GM12864 (cell line): ENCODE data around the gene SEMA4D.

Source experiments
- DNase-seq: peaks from one replicate; pipeline ENCODE4 v3.0.0-alpha.2; 2011; ENCODE audit warnings: low read depth
- H3K4me3 ChIP-seq: 2 replicates; pipeline ENCODE4 v1.5.1; 2011; ENCODE audit warnings: mild to moderate bottlenecking, low read depth, low read length, control low read depth
- TF ChIP-seq, protein P1 (sequence below): IDR thresholded peaks from 2 replicates; pipeline ENCODE4 v1.5.1; 2011; ENCODE audit warnings: low read depth, mild to moderate bottlenecking, moderate library complexity, low read length, control low read depth, inconsistent platforms; ENCODE audit errors: missing control alignments

Gene SEMA4D

DNA sequence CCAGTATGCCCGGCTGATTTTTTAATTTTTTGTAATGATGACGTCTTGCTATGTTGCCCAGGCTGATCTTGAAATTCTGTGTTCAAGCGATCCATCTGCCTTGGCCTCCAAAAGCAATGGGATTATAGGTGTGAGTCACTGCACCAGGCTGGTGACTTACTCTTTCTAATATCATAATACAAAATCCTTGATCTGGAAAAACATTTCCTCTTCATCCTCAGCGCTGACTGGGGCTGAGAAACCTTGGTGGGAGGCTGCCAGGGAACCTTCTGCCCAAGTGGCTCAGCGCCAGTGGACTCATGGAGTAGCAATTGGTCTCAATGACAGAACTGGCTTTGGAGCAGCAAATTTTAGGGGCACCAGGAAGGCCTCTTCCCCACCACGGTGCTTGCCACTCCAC lies 17.5 kb upstream of the SEMA4D start:
- DNase-seq = no peak
- TF ChIP-seq, protein P1, sequence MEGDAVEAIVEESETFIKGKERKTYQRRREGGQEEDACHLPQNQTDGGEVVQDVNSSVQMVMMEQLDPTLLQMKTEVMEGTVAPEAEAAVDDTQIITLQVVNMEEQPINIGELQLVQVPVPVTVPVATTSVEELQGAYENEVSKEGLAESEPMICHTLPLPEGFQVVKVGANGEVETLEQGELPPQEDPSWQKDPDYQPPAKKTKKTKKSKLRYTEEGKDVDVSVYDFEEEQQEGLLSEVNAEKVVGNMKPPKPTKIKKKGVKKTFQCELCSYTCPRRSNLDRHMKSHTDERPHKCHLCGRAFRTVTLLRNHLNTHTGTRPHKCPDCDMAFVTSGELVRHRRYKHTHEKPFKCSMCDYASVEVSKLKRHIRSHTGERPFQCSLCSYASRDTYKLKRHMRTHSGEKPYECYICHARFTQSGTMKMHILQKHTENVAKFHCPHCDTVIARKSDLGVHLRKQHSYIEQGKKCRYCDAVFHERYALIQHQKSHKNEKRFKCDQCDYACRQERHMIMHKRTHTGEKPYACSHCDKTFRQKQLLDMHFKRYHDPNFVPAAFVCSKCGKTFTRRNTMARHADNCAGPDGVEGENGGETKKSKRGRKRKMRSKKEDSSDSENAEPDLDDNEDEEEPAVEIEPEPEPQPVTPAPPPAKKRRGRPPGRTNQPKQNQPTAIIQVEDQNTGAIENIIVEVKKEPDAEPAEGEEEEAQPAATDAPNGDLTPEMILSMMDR = no peak
- H3K4me3 ChIP-seq = no peak overlapping the region

DNA sequence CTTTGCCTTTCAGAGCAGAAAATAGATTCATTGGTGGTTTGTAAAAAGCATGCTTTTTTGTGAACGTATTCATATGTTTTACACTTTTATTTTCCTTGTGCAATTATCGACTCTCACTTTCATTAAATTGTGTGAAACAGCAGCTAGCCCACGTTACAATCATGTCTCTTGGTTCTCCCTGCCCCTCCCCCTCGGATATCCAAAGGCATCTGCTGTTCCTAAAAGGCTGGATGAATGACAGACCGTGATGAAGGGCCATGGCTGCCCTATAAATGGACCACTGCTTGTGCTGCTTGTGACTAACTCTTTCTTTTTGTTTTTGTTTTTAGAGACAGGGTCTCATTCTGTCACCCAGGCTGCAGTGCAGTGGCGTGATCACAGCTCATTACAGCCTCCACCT lies 17.0 kb upstream of the SEMA4D start:
- TF ChIP-seq, protein P1 = no peak
- no peak for DNase-seq
- no peak overlapping the region for H3K4me3 ChIP-seq

DNA sequence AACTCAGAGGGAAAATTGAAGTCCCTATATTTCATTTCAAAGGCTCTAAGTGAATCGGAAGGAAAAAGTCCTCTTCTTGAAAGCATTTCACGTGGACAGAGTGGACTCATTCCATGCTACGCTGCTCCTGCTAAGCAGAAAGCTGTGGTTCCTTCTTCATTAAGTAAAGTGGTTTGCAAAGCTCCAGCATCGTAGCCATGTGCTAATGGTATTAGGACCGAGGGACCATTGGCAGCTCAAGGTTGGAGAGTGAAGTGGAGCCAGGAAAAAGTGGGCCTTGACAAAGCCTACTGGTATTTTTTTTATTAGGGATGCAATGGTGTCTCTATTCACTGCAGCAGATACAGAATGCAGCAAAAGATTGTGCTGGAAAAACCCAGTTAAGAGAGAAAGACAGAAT lies 16.4 kb upstream of the SEMA4D start:
- no peak overlapping the region for H3K4me3 ChIP-seq
- TF ChIP-seq, protein P1 = no peak
- DNase-seq = no peak

DNA sequence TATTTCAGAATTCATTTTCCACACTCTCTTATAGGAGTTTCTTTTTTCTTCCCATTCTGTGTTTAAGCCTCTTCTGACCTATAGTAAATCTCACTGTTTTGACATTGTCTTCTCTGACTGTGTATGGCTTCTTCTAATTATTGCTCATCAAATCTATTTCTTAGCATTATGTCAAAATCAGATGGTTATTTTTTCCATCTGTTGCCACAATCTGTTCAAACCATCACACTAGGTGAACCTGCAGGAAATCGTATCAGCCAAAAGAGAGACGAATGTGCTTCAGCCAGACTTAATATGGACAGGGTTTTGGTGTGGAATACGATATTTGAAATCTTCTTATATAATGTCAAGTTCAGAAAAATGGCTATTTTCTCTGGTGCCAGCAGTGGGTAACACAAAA lies 15.9 kb upstream of the SEMA4D start:
- H3K4me3 ChIP-seq = no peak overlapping the region
- TF ChIP-seq, protein P1 = no peak
- no peak for DNase-seq

DNA sequence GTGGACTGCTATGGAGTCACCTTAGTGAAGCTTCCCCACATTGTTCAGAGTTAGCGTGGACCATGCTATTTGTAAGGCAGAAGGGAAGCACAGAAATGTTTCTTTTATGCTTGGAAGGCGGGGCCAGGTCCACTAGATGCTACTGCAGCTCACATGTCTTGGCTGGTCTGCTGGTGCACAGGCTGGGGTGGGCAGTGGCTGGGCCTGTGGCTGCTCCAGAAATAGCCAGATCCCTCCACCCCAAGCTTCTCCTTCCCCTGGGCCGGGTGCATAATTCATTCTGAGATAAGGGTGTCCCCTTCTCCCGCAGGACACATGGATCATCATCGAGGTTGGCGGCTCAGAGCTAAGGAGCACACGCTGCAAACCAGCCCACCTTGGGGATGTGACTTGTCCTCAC lies 14.5 kb upstream of the SEMA4D start:
- H3K4me3 ChIP-seq = no peak overlapping the region
- TF ChIP-seq, protein P1 = no peak
- no peak for DNase-seq

DNA sequence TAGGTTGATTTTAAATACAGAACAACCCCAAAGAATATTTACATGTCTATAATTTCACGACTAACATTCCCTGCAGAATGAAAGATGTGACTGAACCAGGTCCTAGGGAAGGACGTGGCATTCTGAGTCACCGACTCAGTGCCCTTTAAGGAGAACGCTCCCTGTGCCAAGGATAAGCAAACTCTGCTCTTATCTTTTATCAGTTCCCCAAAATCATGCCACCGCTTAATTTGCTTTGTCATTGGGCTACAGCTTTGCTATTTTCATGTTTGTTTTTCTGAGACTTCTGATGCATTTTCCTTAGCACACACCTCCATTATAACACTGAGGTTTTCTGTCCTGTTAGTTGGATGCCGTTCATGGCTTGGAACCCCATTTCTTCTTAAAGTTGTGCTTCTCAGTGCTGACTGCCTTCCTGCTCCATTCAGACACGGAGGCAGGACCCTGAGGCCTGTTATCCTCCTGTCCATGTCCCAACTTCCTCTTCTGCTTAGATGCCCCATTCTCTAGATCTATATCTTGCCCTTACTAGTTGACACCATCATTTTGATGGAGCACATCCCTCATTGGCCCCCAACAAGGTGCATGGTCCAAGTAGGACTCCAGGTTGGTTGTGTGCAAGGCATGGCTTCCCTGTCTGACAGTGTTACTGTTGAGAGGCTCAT lies 11.2 kb upstream of the SEMA4D start:
- no peak overlapping the region for H3K4me3 ChIP-seq
- TF ChIP-seq, protein P1 = no peak
- DNase-seq = no peak

DNA sequence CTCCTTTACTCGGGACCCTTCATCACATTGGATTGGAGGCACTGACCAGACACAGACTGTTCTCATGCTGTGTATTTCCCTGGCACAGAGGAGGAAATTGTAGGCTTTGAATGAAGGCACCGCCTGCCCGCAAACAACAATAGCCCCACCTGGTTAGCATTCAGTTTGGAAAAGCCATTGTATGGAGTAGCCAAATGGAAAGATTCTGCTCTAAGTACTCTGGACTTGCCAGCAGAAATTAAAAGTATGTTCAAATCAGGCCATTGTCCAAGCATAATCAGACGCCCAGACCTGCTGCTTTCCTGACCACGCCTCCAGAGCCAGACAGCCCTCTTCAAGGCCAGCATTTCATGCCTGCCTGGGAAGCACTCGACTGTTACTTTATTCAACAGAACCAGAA lies 8.0 kb upstream of the SEMA4D start:
- TF ChIP-seq, protein P1 = no peak
- DNase-seq = no peak
- no peak overlapping the region for H3K4me3 ChIP-seq
